ENCODE measurements around the gene PNCK.

GRCh38 chrX:153638041-153638371 is 35.6 kb downstream of the PNCK start:
- no peak for TF ChIP-seq POLR2A (IDR thresholded peaks at IDR 0.05)
- no peak for TF ChIP-seq CTCF (IDR thresholded peaks at IDR 0.05)

Data from adrenal gland (tissue), 5 donors.